ENCODE data around the gene TMEM39A. TPM values are rescaled to one million over a fixed set of nuclear protein-coding genes. Genes with fewer than 3 reads are reported as not detected.

The TMEM39A gene
- total RNA-seq, 4 donors from 2014 or later, result 14.3 to 26.5 (median 21.0) TPM

GRCh38 chr3:119401503-119402440 lies 61.6 kb downstream of the TMEM39A start:
- Histone ChIP-seq H3K4me1 (no peaks in the 10 kb centered on the region), H3K27me3 (no peaks in the 10 kb centered on the region), H3K4me3 (no peak overlapping the region), H3K36me3 (peaks cover 0 to 47% (median 10%) of the 10 kb centered on the region in 3 donors), H3K9me3 (no peaks in the 10 kb centered on the region), H3K27ac (no peak overlapping the region)
- DNase-seq, result no peak
- TF ChIP-seq, protein P1, sequence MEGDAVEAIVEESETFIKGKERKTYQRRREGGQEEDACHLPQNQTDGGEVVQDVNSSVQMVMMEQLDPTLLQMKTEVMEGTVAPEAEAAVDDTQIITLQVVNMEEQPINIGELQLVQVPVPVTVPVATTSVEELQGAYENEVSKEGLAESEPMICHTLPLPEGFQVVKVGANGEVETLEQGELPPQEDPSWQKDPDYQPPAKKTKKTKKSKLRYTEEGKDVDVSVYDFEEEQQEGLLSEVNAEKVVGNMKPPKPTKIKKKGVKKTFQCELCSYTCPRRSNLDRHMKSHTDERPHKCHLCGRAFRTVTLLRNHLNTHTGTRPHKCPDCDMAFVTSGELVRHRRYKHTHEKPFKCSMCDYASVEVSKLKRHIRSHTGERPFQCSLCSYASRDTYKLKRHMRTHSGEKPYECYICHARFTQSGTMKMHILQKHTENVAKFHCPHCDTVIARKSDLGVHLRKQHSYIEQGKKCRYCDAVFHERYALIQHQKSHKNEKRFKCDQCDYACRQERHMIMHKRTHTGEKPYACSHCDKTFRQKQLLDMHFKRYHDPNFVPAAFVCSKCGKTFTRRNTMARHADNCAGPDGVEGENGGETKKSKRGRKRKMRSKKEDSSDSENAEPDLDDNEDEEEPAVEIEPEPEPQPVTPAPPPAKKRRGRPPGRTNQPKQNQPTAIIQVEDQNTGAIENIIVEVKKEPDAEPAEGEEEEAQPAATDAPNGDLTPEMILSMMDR (IDR thresholded peaks at IDR 0.05), result no peak
- no peak for TF ChIP-seq POLR2A (IDR thresholded peaks at IDR 0.05)
- 80 to 83% methylated on average over 15 to 21 of the region's 36 CpGs for WGBS, 2 donors
- intact Hi-C loops (cut with DNase I), result no loop called here

- DNase-seq, result no peak
- Histone ChIP-seq H3K27me3 (no peaks in the 10 kb centered on the region), H3K4me1 (no peaks in the 10 kb centered on the region), H3K27ac (no peak overlapping the region), H3K36me3 (peaks cover 0 to 47% (median 10%) of the 10 kb centered on the region in 3 donors), H3K9me3 (no peaks in the 10 kb centered on the region), H3K4me3 (no peak overlapping the region)
- intact Hi-C loops (cut with DNase I), result no loop called here
- TF ChIP-seq, protein P1 (IDR thresholded peaks at IDR 0.05), result no peak
- no peak for TF ChIP-seq POLR2A (IDR thresholded peaks at IDR 0.05)
- WGBS, 2 donors, result 90 to 91% methylated on average over 4 to 5 of the region's 5 CpGs
These were observed 62.3 kb downstream of the TMEM39A start for GRCh38 chr3:119401069-119401468.

DNA sequence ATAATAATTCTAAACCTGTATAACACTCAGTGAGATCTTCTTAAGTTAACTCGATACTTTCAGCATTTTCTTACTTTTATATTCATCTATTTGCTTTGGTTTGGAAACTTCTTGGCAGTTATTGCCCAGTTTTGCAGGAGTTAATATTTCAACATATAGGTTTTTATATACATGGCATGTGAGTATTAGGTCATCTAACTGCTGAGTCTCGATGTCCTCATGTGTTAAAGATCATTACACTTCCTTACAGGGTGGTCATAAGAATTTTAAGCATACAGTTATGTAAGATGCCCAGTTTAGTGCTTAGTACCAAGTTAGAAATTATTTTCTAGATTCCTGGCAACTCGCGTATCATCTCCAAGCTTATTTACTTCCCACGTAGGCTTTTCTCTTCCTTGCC lies 62.9 kb downstream of the TMEM39A start:
- Histone ChIP-seq H3K27ac (no peak overlapping the region), H3K36me3 (peaks cover 0 to 47% (median 10%) of the 10 kb centered on the region in 3 donors), H3K9me3 (no peaks in the 10 kb centered on the region), H3K4me3 (no peak overlapping the region), H3K27me3 (no peaks in the 10 kb centered on the region), H3K4me1 (no peaks in the 10 kb centered on the region)
- 76 to 86% methylated on average over 5 of the region's 5 CpGs for WGBS, 2 donors
- TF ChIP-seq POLR2A (IDR thresholded peaks at IDR 0.05), result no peak
- TF ChIP-seq, protein P1 (IDR thresholded peaks at IDR 0.05), result no peak
- DNase-seq, result no peak
- intact Hi-C loops (cut with DNase I), result no loop called here

DNA sequence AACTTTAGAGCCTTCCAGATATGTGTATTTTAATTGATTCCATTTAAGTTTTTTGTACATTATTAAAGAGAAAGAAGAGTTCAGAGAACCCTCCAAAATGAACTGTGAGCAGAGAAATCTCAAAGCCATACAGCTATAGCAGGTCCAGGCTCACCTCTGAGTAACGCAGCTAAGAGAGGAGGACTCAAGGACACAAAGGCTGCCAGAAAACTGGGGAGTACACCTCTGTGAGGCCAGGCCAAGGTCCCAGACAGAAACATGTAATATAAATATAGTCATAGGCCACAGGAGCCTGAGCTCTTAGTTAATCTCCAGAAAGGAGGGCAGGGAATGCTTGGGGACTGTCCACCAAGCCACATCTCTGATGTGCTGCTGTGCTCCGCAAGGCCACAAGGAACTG lies 66.5 kb downstream of the TMEM39A start:
- H3K4me3 ChIP-seq, result no peak overlapping the region
- no peaks in the 10 kb centered on the region for H3K4me1 ChIP-seq
- TF ChIP-seq, protein P1 (IDR thresholded peaks at IDR 0.05), result no peak
- no peak for TF ChIP-seq POLR2A (IDR thresholded peaks at IDR 0.05)
- no peak for DNase-seq
- H3K9me3 ChIP-seq, result no peaks in the 10 kb centered on the region
- no peaks in the 10 kb centered on the region for H3K27me3 ChIP-seq
- 100% methylated on average over 2 of the region's 2 CpGs for WGBS, 2 donors
- peaks cover 0 to 54% (median 8%) of the 10 kb centered on the region in 3 donors for H3K36me3 ChIP-seq
- H3K27ac ChIP-seq, result no peak overlapping the region
- intact Hi-C loops (cut with DNase I), result no loop called here

DNA sequence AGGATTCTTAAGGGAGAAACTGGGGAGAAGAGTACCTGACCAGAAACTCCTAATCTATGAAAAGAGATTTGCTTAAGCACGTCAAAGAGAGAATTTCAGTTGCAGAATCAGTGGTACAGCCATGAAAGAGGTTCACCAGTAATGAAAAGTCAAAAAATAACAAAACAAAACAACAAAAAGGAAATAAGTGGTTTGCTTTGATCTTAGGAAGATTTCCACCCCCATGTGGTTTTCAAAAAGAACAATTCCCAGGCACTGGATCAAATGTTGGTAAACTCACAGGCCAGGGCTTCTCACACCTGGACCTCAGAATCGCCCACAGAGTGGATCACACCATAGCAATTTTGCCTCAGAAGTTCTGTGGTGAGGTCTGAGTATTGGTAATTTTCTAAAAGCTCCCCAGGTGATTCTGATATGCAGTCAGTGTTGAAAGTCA lies 67.5 kb downstream of the TMEM39A start:
- WGBS, 2 donors, result 65 to 70% methylated on average over 2 of the region's 2 CpGs
- peaks cover 0 to 57% (median 8%) of the 10 kb centered on the region in 3 donors for H3K36me3 ChIP-seq

More for the DNA sequence above, 67.5 kb downstream of the TMEM39A start:
- no peaks in the 10 kb centered on the region for H3K4me1 ChIP-seq
- intact Hi-C loops (cut with DNase I), result no loop called here
- H3K4me3 ChIP-seq, result no peak overlapping the region
- H3K9me3 ChIP-seq, result no peaks in the 10 kb centered on the region
- H3K27ac ChIP-seq, result no peak overlapping the region
- DNase-seq, result no peak
- no peaks in the 10 kb centered on the region for H3K27me3 ChIP-seq
- TF ChIP-seq, protein P1 (IDR thresholded peaks at IDR 0.05), result no peak
- no peak for TF ChIP-seq POLR2A (IDR thresholded peaks at IDR 0.05)

All from esophagus squamous epithelium (tissue), 5 donors.